ENCODE data around the gene CERT1.

DNA sequence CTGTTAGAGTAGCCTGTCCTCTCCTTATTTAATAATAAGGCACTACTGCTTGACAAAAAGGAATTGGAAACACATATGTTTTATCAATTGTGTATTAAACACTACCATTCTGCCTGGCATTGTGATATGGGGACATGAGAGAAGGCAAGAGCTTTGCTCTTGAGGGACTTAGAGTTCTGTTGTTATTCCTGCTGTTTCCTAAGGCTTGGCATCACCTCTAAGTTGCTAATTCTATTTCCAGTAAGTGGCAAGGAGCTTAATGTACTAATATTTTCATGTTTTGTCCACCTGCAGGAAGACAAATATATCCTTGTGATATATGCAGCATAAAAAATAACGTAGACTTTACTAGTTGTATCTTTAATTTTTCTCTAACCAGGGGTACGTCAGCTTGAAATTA, 161.8 kb downstream of the CERT1 start:
- no peak for TF ChIP-seq CTCF (IDR thresholded peaks at IDR 0.05)
- TF ChIP-seq POLR2A (IDR thresholded peaks at IDR 0.05): no peak
